Measurements from ENCODE around the gene MMADHC.

DNA sequence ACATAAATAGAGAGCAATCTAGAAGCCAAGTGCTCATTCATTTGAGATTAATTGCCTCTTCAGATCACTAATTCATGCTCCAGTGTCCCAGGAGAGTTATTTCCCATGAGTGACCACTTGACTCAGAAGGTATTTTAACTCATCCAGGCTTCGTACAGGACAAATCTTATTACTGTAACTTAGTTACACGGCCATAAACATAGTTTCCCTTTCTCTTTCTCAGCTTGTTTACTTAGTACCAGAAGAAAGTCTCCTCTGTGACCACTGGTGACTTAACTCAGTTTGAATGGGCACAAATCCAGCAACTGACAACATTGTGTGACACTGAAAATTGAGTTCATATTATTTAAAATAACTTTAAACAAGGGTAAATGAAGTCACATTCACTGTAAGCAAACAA lies 25.3 kb downstream of the MMADHC start:
- TF ChIP-seq, protein P1, sequence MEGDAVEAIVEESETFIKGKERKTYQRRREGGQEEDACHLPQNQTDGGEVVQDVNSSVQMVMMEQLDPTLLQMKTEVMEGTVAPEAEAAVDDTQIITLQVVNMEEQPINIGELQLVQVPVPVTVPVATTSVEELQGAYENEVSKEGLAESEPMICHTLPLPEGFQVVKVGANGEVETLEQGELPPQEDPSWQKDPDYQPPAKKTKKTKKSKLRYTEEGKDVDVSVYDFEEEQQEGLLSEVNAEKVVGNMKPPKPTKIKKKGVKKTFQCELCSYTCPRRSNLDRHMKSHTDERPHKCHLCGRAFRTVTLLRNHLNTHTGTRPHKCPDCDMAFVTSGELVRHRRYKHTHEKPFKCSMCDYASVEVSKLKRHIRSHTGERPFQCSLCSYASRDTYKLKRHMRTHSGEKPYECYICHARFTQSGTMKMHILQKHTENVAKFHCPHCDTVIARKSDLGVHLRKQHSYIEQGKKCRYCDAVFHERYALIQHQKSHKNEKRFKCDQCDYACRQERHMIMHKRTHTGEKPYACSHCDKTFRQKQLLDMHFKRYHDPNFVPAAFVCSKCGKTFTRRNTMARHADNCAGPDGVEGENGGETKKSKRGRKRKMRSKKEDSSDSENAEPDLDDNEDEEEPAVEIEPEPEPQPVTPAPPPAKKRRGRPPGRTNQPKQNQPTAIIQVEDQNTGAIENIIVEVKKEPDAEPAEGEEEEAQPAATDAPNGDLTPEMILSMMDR (IDR thresholded peaks at IDR 0.05; ENCODE audit: insufficient read depth, low read length): no peak
- no peak for TF ChIP-seq GABPA (IDR thresholded peaks at IDR 0.05; ENCODE audit: low read depth)
- no peak for TF ChIP-seq POLR2AphosphoS5 (IDR thresholded peaks at IDR 0.05; ENCODE audit: low read depth)
- no peak for TF ChIP-seq SPI1 (IDR thresholded peaks at IDR 0.05; ENCODE audit: borderline replicate concordance, low read depth)
- TF ChIP-seq, protein P2, sequence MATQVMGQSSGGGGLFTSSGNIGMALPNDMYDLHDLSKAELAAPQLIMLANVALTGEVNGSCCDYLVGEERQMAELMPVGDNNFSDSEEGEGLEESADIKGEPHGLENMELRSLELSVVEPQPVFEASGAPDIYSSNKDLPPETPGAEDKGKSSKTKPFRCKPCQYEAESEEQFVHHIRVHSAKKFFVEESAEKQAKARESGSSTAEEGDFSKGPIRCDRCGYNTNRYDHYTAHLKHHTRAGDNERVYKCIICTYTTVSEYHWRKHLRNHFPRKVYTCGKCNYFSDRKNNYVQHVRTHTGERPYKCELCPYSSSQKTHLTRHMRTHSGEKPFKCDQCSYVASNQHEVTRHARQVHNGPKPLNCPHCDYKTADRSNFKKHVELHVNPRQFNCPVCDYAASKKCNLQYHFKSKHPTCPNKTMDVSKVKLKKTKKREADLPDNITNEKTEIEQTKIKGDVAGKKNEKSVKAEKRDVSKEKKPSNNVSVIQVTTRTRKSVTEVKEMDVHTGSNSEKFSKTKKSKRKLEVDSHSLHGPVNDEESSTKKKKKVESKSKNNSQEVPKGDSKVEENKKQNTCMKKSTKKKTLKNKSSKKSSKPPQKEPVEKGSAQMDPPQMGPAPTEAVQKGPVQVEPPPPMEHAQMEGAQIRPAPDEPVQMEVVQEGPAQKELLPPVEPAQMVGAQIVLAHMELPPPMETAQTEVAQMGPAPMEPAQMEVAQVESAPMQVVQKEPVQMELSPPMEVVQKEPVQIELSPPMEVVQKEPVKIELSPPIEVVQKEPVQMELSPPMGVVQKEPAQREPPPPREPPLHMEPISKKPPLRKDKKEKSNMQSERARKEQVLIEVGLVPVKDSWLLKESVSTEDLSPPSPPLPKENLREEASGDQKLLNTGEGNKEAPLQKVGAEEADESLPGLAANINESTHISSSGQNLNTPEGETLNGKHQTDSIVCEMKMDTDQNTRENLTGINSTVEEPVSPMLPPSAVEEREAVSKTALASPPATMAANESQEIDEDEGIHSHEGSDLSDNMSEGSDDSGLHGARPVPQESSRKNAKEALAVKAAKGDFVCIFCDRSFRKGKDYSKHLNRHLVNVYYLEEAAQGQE (IDR thresholded peaks at IDR 0.05; ENCODE audit: insufficient replicate concordance, low read depth): no peak
